Thymus (tissue), 11 donors: Measurements from ENCODE around the gene LIPK. TPM values are rescaled to one million over a fixed set of nuclear protein-coding genes. Genes with fewer than 3 reads are reported as not detected.

ENCODE experiments used
- DNase-seq, 9 donors: peaks; one replicate each; pipeline ENCODE4 v3.0.0-alpha.2; 2013; ENCODE audit warnings: low spot score in 9 of 9, low read depth in 6 of 9, missing footprints in 1 of 9
- H3K27ac ChIP-seq, 2 donors: one replicate each; pipeline ENCODE4 v1.5.1; 2013; ENCODE audit warnings: control low read depth in 1 of 2, low read depth in 1 of 2, low read length in 1 of 2, mild to moderate bottlenecking in 1 of 2, moderate library complexity in 1 of 2
- H3K27me3 ChIP-seq, 2 donors: one replicate each; pipeline ENCODE4 v1.5.1; 2013; ENCODE audit warnings: low read length in 1 of 2; ENCODE audit not compliant: control insufficient read depth in 2 of 2, insufficient read depth in 1 of 2
- H3K36me3 ChIP-seq, 2 donors: one replicate each; pipeline ENCODE4 v1.5.1; 2013; ENCODE audit warnings: low read length in 1 of 2, mild to moderate bottlenecking in 1 of 2, moderate library complexity in 1 of 2; ENCODE audit not compliant: control insufficient read depth in 2 of 2, insufficient read depth in 2 of 2
- H3K4me1 ChIP-seq, 2 donors: one replicate each; pipeline ENCODE4 v1.5.1; 2013; ENCODE audit warnings: low read length in 2 of 2; ENCODE audit not compliant: control insufficient read depth in 2 of 2, insufficient read depth in 2 of 2
- H3K4me3 ChIP-seq, 2 donors: one replicate each; pipeline ENCODE4 v1.5.1; 2013; ENCODE audit warnings: low read length in 2 of 2, control low read depth in 1 of 2, mild to moderate bottlenecking in 1 of 2
- H3K9me3 ChIP-seq, 2 donors: one replicate each; pipeline ENCODE4 v1.5.1; 2013; ENCODE audit warnings: low read length in 1 of 2, mild to moderate bottlenecking in 1 of 2; ENCODE audit not compliant: control insufficient read depth in 2 of 2, insufficient read depth in 1 of 2
- WGBS: extraction: QIAGEN DNeasy Blood & Tissue Kit; methylation state at CpG from one replicate; pipeline ENCODE4 v1.1.7; 2013; 5-methylcytosine and 5-hydroxymethylcytosine counted together
- polyA plus RNA-seq: library from polyadenylated mRNA; stranded (reverse); fragments of 200-250 nt; gene quantifications from one replicate; pipeline ENCODE4 v1.2.3, GENCODE V29; 2013
- total RNA-seq: library from RNA; stranded (reverse); fragments of 120-200 nt; gene quantifications from one replicate; pipeline ENCODE4 v1.2.4, GENCODE V29; 2013
- donor health status: healthy.

Gene LIPK
- total and polyA plus RNA-seq, 2 donors = 0.33 to 1.5 TPM

- Histone ChIP-seq H3K27ac (no peak overlapping the region), H3K27me3 (no peaks in the 10 kb centered on the region), H3K36me3 (no peaks in the 10 kb centered on the region), H3K4me1 (no peaks in the 10 kb centered on the region), H3K9me3 (no peaks in the 10 kb centered on the region), H3K4me3 (no peak overlapping the region)
- DNase-seq = no peak
- WGBS = 96% methylated on average over 1 of the region's 1 CpG
Observed at GRCh38 chr10:88762906-88763305, 56.9 kb downstream of the LIPK start.

DNA sequence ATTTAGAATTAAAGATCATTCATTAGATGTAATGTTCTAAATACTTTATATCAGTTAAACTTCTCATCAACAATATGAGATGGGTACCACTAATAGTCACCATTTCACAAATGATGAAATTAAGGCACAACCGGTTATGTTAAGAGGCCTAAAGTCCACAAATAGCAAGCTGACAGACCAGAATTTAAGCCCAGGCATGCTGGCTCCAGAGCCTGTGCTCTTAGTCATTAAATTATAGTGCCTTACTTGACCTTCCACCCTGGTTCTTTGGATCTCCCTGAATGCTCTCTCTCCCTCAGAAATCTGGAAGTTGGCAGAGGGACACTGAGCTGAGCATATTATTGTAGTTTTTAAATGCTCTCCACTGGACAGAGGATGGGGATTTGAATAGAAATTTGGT is 57.4 kb downstream of the LIPK start:
- H3K27me3 ChIP-seq = no peaks in the 10 kb centered on the region
- H3K9me3 ChIP-seq = no peaks in the 10 kb centered on the region
- 98% methylated on average over 1 of the region's 1 CpG for WGBS
- H3K4me1 ChIP-seq = no peaks in the 10 kb centered on the region
- no peak overlapping the region for H3K4me3 ChIP-seq
- no peak for DNase-seq
- H3K27ac ChIP-seq = no peak overlapping the region
- H3K36me3 ChIP-seq = no peaks in the 10 kb centered on the region

DNA sequence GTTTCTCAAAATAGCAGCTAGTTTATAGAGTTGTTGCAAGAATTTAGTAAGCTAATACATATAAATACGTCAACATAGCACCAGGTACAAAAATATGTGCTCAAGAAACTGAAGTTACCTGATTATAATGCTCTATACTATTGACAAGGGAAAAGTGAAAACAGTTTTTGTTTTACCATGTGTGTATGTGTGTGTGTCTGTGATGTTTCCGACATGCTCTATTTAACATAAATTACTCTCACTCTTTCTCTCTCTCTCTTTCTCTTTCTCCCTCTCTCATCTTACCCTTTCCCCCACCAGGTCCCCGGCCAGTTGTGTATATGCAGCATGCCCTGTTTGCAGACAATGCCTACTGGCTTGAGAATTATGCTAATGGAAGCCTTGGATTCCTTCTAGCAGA is 58.1 kb downstream of the LIPK start:
- Histone ChIP-seq H3K9me3 (no peaks in the 10 kb centered on the region), H3K4me3 (no peak overlapping the region), H3K27me3 (no peaks in the 10 kb centered on the region), H3K27ac (no peak overlapping the region), H3K36me3 (no peaks in the 10 kb centered on the region), H3K4me1 (no peaks in the 10 kb centered on the region)
- 96% methylated on average over 3 of the region's 3 CpGs for WGBS
- no peak for DNase-seq

- 86% methylated on average over 1 of the region's 1 CpG for WGBS
- no peaks in the 10 kb centered on the region for H3K4me1 ChIP-seq
- no peak for DNase-seq
- H3K27ac ChIP-seq = no peak overlapping the region
- H3K27me3 ChIP-seq = no peaks in the 10 kb centered on the region
- no peaks in the 10 kb centered on the region for H3K9me3 ChIP-seq
- no peaks in the 10 kb centered on the region for H3K36me3 ChIP-seq
- no peak overlapping the region for H3K4me3 ChIP-seq
Observed at GRCh38 chr10:88765816-88766215, 59.8 kb downstream of the LIPK start.

- H3K4me1 ChIP-seq = no peaks in the 10 kb centered on the region
- no peaks in the 10 kb centered on the region for H3K9me3 ChIP-seq
- no peaks in the 10 kb centered on the region for H3K27me3 ChIP-seq
- 92% methylated on average over 1 of the region's 1 CpG for WGBS
- DNase-seq = no peak
- no peak overlapping the region for H3K27ac ChIP-seq
- no peak overlapping the region for H3K4me3 ChIP-seq
- no peaks in the 10 kb centered on the region for H3K36me3 ChIP-seq
Observed at GRCh38 chr10:88769384-88769783, 63.3 kb downstream of the LIPK start.

- Histone ChIP-seq H3K9me3 (no peaks in the 10 kb centered on the region), H3K27ac (no peak overlapping the region), H3K27me3 (no peaks in the 10 kb centered on the region), H3K4me1 (no peaks in the 10 kb centered on the region), H3K4me3 (no peak overlapping the region), H3K36me3 (no peaks in the 10 kb centered on the region)
- WGBS = 91% methylated on average over 2 of the region's 2 CpGs
- no peak for DNase-seq
Observed at GRCh38 chr10:88781206-88781605, 75.2 kb downstream of the LIPK start.

- no peaks in the 10 kb centered on the region for H3K4me1 ChIP-seq
- no peaks in the 10 kb centered on the region for H3K36me3 ChIP-seq
- no peak overlapping the region for H3K27ac ChIP-seq
- H3K27me3 ChIP-seq = no peaks in the 10 kb centered on the region
- H3K9me3 ChIP-seq = no peaks in the 10 kb centered on the region
- no peak for DNase-seq
- 81% methylated on average over 3 of the region's 3 CpGs for WGBS
- no peak overlapping the region for H3K4me3 ChIP-seq
Observed at GRCh38 chr10:88782222-88782621, 76.2 kb downstream of the LIPK start.

DNA sequence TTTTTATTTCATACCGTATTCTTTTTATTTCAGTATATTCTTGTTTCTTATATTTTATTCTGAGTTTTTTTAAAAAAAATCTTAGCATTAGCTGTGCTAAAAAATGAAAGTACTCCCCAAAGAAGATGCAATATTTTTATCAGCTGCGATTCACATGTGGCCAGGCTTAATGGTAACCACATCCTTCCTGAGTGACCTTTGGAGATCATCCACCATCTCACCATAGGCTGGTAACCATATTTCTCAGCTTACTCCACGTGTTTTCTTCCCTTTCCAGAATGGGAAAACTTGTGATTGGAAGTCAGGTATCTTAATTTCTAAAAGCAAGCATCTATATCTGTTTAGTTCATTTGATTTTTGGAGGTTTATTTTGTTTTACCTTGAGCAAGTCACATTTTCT is 77.7 kb downstream of the LIPK start:
- Histone ChIP-seq H3K4me1 (no peaks in the 10 kb centered on the region), H3K36me3 (no peaks in the 10 kb centered on the region), H3K27ac (no peak overlapping the region), H3K27me3 (no peaks in the 10 kb centered on the region), H3K9me3 (no peaks in the 10 kb centered on the region), H3K4me3 (no peak overlapping the region)
- no peak for DNase-seq
- 50% methylated on average over 3 of the region's 3 CpGs for WGBS

DNA sequence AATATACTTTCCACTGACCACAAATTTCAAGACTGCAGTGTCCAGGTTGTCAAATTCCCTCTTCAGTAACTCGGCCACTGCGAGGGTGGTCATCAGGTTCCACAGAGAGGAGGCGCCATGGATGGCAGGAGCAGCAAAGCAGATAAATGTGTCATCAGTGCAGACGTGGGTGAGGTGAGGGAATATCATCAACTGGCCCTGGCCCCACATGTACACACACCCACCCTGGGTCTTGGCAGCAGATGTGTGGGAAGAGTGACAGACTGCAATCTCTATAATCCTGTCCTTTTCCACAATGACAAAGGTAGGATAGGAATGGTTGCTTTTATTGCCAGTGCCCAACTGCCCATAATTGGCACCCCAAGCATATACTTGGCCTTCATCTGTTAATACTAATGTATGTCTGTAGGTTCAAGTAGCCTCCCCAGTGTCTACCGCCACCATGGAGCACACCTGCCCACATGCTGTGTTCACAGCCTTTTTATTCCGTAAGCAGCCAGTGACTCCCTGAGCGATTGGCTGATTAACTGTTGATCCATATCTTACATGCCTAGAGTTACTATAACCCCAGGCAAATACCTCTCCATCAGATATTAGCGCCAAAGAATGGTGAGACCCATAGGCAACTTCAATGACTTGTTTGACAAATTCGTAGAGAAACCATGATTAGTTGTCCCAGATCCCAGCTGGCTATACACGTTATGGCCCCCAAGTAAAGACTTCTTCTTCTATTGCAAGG is 80.2 kb downstream of the LIPK start:
- H3K4me3 ChIP-seq = no peak overlapping the region
- H3K27ac ChIP-seq = no peak overlapping the region
- no peaks in the 10 kb centered on the region for H3K36me3 ChIP-seq
- WGBS = 98% methylated on average over 10 of the region's 10 CpGs
- no peaks in the 10 kb centered on the region for H3K27me3 ChIP-seq
- H3K9me3 ChIP-seq = no peaks in the 10 kb centered on the region
- H3K4me1 ChIP-seq = no peaks in the 10 kb centered on the region
- no peak for DNase-seq
